Measurements from ENCODE around the gene DLX3. TPM values are rescaled to one million over a fixed set of nuclear protein-coding genes. Genes with fewer than 3 reads are reported as not detected.
A peak's percentile ranks its signal among the peaks of the same experiment; 100 is the strongest.
"Not testable (repeated sequence)": the region's sequence is repeated elsewhere in the genome, so short reads cannot be mapped to it uniquely, and the experiment has no call there.

DLX3 gene
- polyA plus RNA-seq, 1 of the 3 experiments (the other 2 are of a cell fraction), result not detected

GRCh38 chr17:50040496-50040895, 45.5 kb upstream of the DLX3 start:
- H3K9me2 ChIP-seq, result not testable (repeated sequence)
- CTCF ChIA-PET, result interaction anchor here (0.6 to 15.7 kb wide), 3 partner anchors 13 to 229 kb away, joined by 3 to 353 read pairs (median 64); no protein-coding TSS in a partner anchor

GRCh38 chr17:50039058-50039457, 44.0 kb upstream of the DLX3 start:
- CTCF ChIA-PET, result interaction anchor here (1.2 to 15.7 kb wide), 6 partner anchors 11 to 74 kb away, joined by 3 to 353 read pairs (median 6); no protein-coding TSS in a partner anchor

More at GRCh38 chr17:50040496-50040895, 45.5 kb upstream of the DLX3 start:
- POLR2A ChIA-PET; H3K4me3 ChIP-seq (ENCODE audit: low read depth in 2 of 2, low read length in 1 of 2); H3K36me3 ChIP-seq (replicated peaks in 1 of 2; ENCODE audit: control insufficient read depth in 1 of 2, insufficient read depth in 2 of 2, low read length in 1 of 2); H3K9me3 ChIP-seq; H3K27me3 ChIP-seq (ENCODE audit: insufficient read depth); H2AFZ ChIP-seq (ENCODE audit: low read depth); H4K20me1 ChIP-seq (ENCODE audit: insufficient read depth); DNase-seq; H3K27ac ChIP-seq (ENCODE audit: low read depth in 2 of 2, low read length in 1 of 2); H3K4me2 ChIP-seq; H3K79me2 ChIP-seq (ENCODE audit: insufficient read depth); H3K9ac ChIP-seq: not testable (repeated sequence)
- 86% methylated on average over 5 of the region's 5 CpGs for WGBS (ENCODE audit: low lambda C conversion rate)
- peaks cover 26% of the 10 kb centered on the region for H3F3A ChIP-seq (replicated peaks; ENCODE audit: insufficient read depth)
- H3K4me1 ChIP-seq (ENCODE audit: control insufficient read depth in 1 of 2, insufficient read depth in 2 of 2, low read depth in 1 of 2, low read length in 1 of 2), result peaks cover 7 to 23% of the 10 kb centered on the region in 2 experiments; a peak in 2 of 4 replicates

More at GRCh38 chr17:50039058-50039457, 44.0 kb upstream of the DLX3 start:
- peak; percentile 10 for DNase-seq
- no peak overlapping the region for H3K27ac ChIP-seq (ENCODE audit: low read depth in 2 of 2, low read length in 1 of 2)
- no peaks in the 10 kb centered on the region for H3K9me2 ChIP-seq
- peaks cover 7 to 26% of the 10 kb centered on the region in 2 experiments; a peak in 2 of 4 replicates for H3K4me1 ChIP-seq (ENCODE audit: control insufficient read depth in 1 of 2, insufficient read depth in 2 of 2, low read depth in 1 of 2, low read length in 1 of 2)
- H3K4me3 ChIP-seq (ENCODE audit: low read depth in 2 of 2, low read length in 1 of 2), result no peak overlapping the region
- 84% methylated on average over 3 of the region's 4 CpGs for WGBS (ENCODE audit: low lambda C conversion rate)
- no peaks in the 10 kb centered on the region for H3K27me3 ChIP-seq (ENCODE audit: insufficient read depth)
- no peak for TF ChIP-seq FOXJ3 (CRISPR knock-in tag; IDR thresholded peaks at IDR 0.05)
- no peak for TF ChIP-seq CHD2 (IDR thresholded peaks at IDR 0.05; ENCODE audit: low read length, partially characterized antibody)
- TF ChIP-seq EZH2phosphoT487 (IDR thresholded peaks at IDR 0.05; ENCODE audit: borderline replicate concordance, low read depth), result no peak
- no peak for TF ChIP-seq MXI1 (IDR thresholded peaks at IDR 0.05; ENCODE audit: low read depth, low read length)
- no peak for TF ChIP-seq TAF1 (IDR thresholded peaks at IDR 0.05; ENCODE audit: borderline replicate concordance, low read depth, low read length)
- TF ChIP-seq POLR2AphosphoS5 (IDR thresholded peaks at IDR 0.05; ENCODE audit: low read depth, low read length), result no peak
- no peak for TF ChIP-seq RFX5 (IDR thresholded peaks at IDR 0.05; ENCODE audit: low read length)
- no peak for TF ChIP-seq MAX (IDR thresholded peaks at IDR 0.05; ENCODE audit: low read depth)
- TF ChIP-seq NRF1 (IDR thresholded peaks at IDR 0.05; ENCODE audit: low read depth, low read length), result no peak
- TF ChIP-seq IRF3 (IDR thresholded peaks at IDR 0.05; ENCODE audit: low read depth, low read length), result no peak
- TF ChIP-seq GABPA (IDR thresholded peaks at IDR 0.05; ENCODE audit: low read depth), result no peak
- TF ChIP-seq ELF1 (IDR thresholded peaks at IDR 0.05), result no peak
- TF ChIP-seq TEAD4 (IDR thresholded peaks at IDR 0.05; ENCODE audit: borderline replicate concordance, insufficient read depth), result no peak
- TF ChIP-seq RCOR1 (IDR thresholded peaks at IDR 0.05; ENCODE audit: low read length), result no peak
- no peak for TF ChIP-seq PBX3 (IDR thresholded peaks at IDR 0.05)
- TF ChIP-seq REST (IDR thresholded peaks at IDR 0.05; ENCODE audit: low read depth, low read length), result no peak
- no peak for TF ChIP-seq RAD21 (IDR thresholded peaks at IDR 0.05; ENCODE audit: low read length)
- TF ChIP-seq EP300 (IDR thresholded peaks at IDR 0.05; ENCODE audit: borderline replicate concordance in 1 of 2, low read depth in 1 of 2, low read length in 1 of 2), result no peak
- no peak overlapping the region for H3K9ac ChIP-seq
- no peaks in the 10 kb centered on the region for H3K79me2 ChIP-seq (ENCODE audit: insufficient read depth)
- no peaks in the 10 kb centered on the region for H4K20me1 ChIP-seq (ENCODE audit: insufficient read depth)
- H3K9me3 ChIP-seq, result no peaks in the 10 kb centered on the region
- H2AFZ ChIP-seq (ENCODE audit: low read depth), result no peak overlapping the region
- H3K4me2 ChIP-seq, result no peak overlapping the region
- H3F3A ChIP-seq (replicated peaks; ENCODE audit: insufficient read depth), result peaks cover 27% of the 10 kb centered on the region
- POLR2A ChIA-PET, result no interaction called here
- no peaks in the 10 kb centered on the region for H3K36me3 ChIP-seq (replicated peaks in 1 of 2; ENCODE audit: control insufficient read depth in 1 of 2, insufficient read depth in 2 of 2, low read length in 1 of 2)
